HG02798 (cell line): ENCODE data around the gene IL9R.
"Not testable (repeated sequence)": the region's sequence is repeated elsewhere in the genome, so short reads cannot be mapped to it uniquely, and the experiment has no call there.

Source experiments
- ATAC-seq: cut with Tn5 transposase; IDR thresholded peaks from one replicate; pipeline ENCODE4 v1.9.1; 2021; ENCODE audit warnings: mild to moderate bottlenecking; ENCODE audit not compliant: unreplicated experiment, poor library complexity

IL9R gene

DNA sequence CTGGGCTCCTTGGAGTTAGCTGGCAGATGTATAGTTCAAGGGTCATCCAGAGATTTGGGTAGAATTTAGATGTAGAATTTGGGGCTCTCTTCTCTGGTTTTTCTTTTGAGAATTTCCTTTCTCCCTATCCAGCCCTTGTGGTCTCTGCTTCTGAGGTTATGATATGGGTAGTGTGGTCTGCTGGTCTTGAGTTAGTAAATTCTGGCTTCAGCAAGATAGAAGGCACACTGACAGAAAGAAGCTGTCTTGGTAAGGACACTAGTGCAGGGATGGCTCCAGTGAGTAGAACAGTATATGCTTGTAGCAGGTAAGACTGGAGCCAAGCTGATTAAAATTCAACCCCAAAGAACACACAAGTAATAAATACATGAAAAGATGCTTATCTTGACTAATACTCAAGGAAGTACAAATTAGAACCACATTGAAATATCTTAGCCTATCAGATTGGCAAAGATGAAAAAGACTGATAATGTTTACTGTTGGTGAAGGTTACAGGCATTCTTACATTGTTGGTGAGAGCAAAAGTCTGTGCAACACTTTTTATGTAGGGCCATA is 2.1 kb upstream of the IL9R start:
- no peak for ATAC-seq

DNA sequence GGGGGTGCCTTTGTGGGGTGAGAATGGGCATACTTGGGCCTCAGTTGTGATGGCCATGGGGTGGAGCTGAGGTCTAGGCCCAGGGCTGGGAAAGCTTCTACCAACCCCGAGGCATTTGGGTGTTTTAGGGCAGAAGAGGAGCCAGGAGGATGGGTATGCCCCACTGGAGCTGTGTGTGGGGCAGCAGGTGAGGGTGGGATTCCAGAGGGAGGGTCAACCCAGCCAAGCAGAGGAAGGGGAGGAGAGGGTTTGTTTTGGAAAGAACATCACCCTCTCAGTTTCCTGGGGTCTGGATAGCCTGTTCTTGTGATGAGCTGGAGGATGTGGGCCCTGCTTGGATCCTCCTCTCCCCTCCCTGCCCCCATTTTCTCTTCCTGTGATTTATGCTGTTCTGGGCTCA is 620 bp downstream of the IL9R start:
- no peak for ATAC-seq

DNA sequence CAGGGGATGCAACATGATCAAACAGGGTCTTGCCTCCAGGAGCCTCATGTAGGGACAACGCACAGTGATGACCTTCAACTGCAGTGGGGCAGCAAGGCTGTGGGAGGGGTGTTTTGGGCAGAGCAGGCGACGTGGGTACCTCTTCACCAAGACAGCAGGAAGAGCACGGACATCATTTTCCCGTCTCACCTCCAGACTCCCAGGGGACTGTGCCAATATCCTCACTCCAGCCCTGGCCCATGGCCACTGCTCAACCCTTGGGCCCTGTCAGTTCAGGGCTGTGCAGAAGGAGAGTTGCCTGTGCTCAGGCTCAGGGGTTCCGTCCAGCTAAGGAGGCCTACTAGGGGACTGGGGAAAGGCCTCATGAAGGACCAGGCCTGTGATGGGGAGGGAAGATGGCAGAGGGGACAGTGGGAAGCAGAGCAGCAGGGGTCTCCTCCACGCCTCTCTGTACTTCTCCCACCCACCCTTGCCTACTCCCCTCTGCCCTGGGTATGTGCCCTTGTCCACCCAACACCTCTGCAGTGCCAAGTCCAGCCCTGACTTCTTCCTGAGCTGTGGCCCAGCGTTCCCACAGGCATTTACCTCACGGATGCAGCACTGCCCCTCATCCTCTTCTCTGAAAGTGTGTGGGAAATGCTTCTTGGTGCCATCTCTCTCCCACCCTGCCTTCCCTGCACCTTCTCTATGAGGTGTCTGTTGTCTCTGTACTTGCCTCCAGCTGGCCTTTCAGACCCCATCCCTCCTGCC is 1.4 kb downstream of the IL9R start:
- no peak for ATAC-seq

GRCh38 chrX:155999751-156000150 is 2.3 kb downstream of the IL9R start:
- not testable (repeated sequence) for ATAC-seq

DNA sequence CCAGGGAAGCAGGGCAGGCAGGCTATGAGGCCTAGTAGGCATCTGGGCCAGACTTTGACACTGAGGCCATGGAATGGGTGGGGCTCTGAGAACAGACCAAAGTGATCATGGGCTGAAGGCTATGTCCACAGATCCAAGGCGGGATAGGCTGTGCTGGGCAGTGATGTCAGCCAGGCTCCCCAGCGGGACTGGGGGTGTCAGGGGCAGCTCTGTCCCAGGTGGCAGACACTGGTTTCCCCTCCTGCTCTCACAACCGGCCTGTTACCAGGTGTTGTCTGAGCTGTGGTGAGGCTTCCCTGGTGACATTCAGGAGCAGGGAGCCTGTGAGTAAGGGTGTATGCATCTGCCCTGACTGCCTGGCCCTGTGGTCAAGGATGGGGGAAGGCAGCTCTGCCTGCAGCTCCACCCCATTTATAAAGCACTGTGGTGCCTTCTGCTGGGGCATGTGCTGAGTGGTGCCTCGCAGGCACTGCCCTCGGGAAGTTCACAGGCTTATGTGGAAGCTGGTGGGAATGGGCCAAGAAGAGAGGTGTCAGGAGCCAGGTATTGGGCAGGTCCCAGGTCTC is 2.9 kb downstream of the IL9R start:
- no peak for ATAC-seq

DNA sequence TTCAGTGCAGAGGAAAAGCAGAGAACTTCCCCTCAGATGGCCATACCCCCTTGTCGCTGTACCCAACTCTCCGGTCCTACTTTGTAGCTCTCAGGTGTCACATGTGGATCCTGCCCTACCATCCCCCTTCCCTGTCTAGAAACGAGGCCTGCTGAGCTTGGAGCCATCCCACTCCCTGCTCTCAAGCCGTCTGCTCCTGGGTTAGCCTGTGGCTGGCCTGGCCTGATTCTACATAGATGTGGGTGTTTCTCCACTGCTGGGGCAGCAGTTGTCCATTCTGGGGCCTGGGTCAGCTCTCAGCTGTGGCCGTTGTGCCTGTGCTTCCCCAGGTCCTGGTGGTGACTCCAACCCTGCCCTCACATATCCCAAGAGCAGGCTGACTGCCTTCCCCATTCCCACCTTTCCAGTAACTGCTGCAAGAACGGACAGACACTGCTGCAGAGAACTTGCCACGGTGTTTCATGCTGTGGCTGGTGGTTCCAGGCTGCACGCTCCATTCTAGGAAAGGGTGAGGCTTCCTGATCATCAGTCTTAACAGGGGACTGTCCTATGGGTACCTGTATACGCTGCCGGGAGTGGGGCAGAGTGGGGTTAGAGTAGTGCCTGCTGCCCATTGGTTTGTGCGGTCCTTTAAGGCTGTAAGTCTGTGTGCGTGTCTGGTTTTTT is 3.6 kb downstream of the IL9R start:
- no peak for ATAC-seq

DNA sequence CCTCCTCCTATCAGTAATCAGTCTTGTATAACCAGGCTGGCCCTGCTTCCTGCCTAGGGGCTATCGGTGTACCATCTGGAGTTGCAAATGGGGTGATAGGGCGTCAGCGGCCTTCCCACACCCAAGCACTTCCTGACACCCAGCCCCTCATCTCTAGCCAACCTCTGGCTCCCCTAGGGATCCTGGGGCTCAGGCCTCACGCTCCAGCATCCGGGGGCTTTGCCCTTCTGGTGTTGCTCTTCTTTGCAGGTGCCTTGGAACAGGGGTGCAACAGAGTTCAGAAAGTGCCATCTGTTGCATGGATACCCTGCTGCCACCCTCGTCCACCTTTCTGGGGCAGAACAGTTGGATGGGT is 4.1 kb downstream of the IL9R start:
- ATAC-seq: no peak

DNA sequence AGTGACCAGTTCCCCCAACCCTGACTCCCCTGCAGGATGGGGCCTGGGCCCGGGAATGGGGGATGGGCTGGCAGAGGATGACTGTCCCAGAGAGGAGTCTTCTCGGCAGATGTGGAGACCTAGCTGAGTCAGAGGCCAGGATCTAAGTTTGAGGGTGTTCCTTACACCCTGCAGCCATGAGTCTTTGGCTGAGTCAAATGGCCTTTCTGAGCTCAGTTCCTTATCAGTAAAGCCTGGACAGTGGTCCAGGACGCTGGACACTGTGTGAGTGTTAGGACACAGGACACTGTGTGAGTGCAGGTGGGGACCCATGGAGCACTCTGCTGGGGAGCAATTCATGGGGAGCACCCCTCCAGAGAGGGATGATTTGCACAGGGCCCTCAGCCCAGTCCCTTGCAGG is 5.0 kb downstream of the IL9R start:
- ATAC-seq: no peak

DNA sequence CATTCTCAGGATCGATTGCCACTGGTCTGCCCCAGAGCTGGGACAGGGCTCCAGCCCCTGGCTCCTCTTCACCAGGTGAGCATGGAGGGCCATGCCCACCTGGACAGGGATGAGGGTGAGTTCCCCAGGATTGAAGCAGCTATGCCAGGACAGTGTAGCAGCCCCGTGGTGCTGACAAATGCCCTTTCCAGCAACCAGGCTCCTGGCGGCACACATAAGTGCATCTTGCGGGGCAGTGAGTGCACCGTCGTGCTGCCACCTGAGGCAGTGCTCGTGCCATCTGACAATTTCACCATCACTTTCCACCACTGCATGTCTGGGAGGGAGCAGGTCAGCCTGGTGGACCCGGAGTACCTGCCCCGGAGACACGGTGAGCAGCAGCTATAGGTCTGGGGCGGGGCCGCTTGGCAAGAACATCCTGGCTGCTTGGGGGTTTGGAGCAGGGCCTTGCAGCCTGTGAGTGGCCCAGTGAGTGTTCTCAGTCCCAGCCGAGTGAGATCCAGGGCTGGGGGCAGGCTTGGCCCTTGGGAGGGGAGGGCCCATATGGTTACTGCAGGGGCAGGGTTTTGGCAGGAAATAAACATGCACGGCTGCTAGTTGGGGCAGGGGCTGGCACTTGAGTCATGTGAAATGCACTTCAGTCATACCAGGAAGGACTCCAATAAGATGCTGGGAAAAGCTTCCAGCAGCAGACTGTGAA is 6.1 kb downstream of the IL9R start:
- no peak for ATAC-seq

DNA sequence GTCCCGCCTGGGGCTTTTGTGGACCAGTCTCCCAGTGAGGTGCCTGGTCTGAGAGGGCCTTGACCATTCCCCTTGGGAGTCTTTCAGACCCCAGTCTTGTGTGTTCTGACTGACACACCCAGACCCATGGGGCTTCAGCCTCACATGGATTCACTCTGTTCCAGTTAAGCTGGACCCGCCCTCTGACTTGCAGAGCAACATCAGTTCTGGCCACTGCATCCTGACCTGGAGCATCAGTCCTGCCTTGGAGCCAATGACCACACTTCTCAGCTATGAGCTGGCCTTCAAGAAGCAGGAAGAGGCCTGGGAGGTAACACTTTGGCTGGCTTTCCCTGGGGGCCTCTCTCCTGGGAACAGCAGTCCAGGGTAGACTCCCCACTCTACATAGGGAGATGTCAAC is 6.8 kb downstream of the IL9R start:
- ATAC-seq: no peak

DNA sequence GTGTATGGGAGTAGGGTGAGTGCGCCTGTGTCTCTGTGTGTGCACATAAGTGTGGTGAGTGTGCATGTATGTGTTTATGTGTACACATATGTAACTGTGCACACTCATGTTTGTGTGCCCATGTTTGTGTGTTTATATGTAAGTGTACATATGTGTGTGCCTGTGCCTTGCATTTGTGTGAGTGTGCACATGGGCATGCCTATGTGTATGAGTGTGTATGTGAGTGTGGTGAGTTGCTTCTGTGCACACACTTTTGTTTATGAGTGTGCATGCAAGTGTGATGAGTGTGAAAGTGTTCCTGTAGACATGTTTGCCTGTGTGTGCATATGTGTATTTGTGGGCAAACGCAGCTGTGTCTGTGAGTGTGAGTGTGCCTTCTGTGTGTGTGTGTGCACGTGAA is 7.2 kb downstream of the IL9R start:
- no peak for ATAC-seq

GRCh38 chrX:156005144-156005543 is 7.6 kb downstream of the IL9R start:
- ATAC-seq: no peak

DNA sequence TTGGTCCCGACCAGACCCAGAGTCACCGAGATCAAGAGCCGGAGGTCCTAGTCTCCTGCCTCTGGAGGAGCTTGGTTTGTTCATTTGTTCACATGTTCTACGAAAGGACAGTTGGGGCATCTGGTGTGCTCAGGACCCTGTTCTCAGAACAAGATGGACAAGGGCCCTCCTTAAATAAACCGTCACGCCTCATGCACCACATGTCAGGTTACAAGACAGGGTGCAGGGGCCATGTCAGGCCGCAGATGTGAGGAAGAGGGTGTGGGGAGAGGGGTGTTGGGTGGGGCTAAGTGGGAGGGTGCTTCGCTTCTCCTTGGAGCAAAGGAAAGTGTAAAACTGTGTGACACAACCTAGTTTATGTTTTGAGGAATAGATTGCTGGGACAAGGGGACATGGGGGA is 9.0 kb downstream of the IL9R start:
- ATAC-seq: not testable (repeated sequence)

DNA sequence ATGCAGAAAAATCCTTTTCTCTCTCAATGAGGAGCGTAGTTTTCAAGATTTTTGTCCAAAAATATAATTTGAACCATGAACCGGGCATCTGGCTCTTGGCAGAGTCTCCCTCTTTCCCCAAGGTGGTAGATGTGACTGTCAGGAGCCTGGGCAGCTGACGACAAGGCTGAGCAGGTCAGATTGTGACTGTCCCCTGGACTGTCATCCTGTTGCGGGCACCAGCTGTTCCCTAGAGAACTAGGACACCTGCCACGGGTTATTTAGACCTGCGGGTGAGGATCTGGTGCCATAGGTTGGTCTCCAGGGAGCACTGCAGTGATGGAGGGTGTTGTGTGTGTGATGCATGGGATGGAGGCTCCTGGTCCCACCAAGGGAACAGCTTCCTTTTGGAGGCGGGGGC is 10.9 kb downstream of the IL9R start:
- not testable (repeated sequence) for ATAC-seq

- ATAC-seq: no peak
Measured at GRCh38 chrX:156008915-156009314, 11.4 kb downstream of the IL9R start.

DNA sequence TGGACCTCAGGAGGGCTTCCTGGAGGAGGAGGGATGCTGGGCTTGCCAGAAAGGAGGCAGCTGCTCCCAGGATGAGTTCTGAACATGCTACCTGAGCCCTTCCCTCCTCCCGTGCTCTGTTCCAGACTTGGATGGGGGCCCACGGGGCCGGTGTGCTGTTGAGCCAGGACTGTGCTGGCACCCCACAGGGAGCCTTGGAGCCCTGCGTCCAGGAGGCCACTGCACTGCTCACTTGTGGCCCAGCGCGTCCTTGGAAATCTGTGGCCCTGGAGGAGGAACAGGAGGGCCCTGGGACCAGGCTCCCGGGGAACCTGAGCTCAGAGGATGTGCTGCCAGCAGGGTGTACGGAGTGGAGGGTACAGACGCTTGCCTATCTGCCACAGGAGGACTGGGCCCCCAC is 12.2 kb downstream of the IL9R start:
- ATAC-seq: not testable (repeated sequence)

DNA sequence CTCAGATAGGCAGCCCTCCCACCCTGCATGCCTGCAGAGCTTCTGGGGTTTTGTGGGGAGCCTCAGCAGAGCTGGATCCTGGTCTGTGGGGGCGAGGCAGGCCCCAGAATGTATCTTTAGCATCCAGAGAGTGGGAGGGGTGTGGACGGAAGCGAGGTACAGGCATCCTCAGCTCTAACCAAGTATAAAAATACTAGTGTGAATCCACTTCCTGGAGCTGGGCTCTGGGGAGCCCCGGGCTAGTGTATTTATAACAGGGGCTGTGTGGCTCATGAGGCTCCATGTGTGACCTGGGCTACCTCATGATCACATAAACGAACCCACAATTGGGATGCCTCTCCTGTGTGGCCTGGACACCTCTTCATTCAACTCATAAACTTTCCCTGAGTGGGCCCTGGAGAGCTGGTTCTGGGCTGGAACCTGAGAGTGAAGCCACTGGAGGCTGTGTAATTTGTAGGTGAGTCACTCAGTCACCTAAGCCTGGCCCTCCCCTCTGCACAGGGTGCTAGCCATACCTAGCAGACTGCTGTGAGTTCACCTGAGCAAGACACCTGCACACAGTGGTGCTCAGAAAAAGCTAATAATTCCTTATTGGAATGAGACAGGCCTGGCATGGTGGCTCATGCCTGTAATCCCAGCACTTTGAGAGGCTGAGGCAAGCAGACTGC is 15.9 kb downstream of the IL9R start:
- ATAC-seq: peak; percentile 55

DNA sequence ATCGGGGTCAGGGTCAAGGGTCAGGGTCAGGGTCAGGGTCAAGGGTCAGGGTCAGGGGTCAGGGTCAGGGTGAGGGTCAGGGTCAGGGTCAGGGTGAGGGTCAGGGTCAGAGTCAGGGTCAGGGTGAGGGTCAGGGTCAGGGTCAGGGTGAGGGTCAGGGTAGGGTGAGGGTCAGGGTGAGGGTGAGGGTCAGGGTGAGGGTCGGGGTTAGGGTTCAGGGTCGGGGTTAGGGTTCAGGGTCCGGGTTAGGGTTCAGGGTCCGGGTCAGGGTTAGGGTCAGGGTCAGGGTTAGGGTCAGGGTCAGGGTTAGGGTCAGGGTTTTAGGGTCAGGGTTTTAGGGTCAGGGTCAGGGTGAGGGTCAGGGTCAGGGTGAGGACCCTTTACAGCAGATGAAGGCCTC is 22.4 kb downstream of the IL9R start:
- not testable (repeated sequence) for ATAC-seq

- not testable (repeated sequence) for ATAC-seq
Measured at GRCh38 chrX:156023002-156023401, 25.5 kb downstream of the IL9R start.

DNA sequence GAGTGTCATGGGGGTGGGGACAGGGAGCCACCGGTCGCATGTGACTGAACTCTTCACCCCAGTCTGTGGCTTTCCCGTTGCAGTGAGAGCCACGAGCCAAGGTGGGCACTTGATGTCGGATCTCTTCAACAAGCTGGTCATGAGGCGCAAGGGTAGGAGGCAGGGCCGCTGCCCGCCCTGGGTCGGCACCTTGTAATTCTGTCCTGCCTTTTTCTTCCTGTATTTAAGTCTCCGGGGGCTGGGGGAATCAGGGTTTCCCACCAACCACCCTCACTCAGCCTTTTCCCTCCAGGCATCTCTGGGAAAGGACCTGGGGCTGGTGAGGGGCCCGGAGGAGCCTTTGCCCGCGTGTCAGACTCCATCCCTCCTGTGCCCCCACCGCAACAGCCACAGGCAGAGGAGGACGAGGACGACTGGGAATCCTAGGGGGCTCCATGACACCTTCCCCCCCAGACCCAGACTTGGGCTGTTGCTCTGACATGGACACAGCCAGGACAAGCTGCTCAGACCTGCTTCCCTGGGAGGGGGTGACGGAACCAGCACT is 27.5 kb downstream of the IL9R start:
- not testable (repeated sequence) for ATAC-seq
